Endothelial cell of umbilical vein (primary cell): ENCODE measurements around the gene BLNK. TPM values are rescaled to one million over a fixed set of nuclear protein-coding genes. Genes with fewer than 3 reads are reported as not detected.

Experiments used
- BruUV-seq: library from RNA; stranded (reverse); fragments of 400-500 nt; replicated peaks from 2 replicates; lab custom pipeline; 2021; lab: Mats Ljungman, UMichigan
- CTCF ChIA-PET: fragments of 300-600, 350-600 bp; sonication (Branson Sonifier 250); formaldehyde crosslinking; loops from one replicate; lab custom pipeline; 2021; ENCODE audit warnings: antibody characterized with exemption, inconsistent platforms; lab: Charles Lee
- POLR2A ChIA-PET: fragments of 300-600, 350-600 bp; sonication (Branson Sonifier 250); formaldehyde crosslinking; loops from one replicate; lab custom pipeline; 2021; ENCODE audit warnings: antibody characterized with exemption, inconsistent platforms; lab: Charles Lee
- DNase-seq: peaks from one replicate; pipeline ENCODE4 v3.0.0-alpha.2; 2011; ENCODE audit warnings: low read depth, low spot score
- FAIRE-seq: peaks from 2 replicates; lab custom pipeline; 2011; peaks lifted over from hg19 to GRCh38; lab: Jason Lieb, UNC
- H2AFZ ChIP-seq: 2 replicates; pipeline ENCODE4 v1.6.0; 2012; ENCODE audit warnings: low read depth, low read length, control low read depth, inconsistent platforms
- H3K27ac ChIP-seq: 2 replicates; pipeline ENCODE4 v1.5.1; 2011; ENCODE audit warnings: low read depth, mild to moderate bottlenecking, control low read depth, low read length, moderate library complexity; ENCODE audit not compliant: insufficient read depth
- H3K27me3 ChIP-seq, 2 experiments: 2 replicates each; pipeline versions ENCODE4 v1.6.0 to v1.6.1; 2011; ENCODE audit warnings: low read length in 2 of 2, mixed read lengths in 1 of 2; ENCODE audit not compliant: control insufficient read depth in 2 of 2, insufficient read depth in 2 of 2
- H3K36me3 ChIP-seq, 2 experiments: 2 replicates in 1 of 2; 3 replicates in 1 of 2; pipeline ENCODE4 v1.5.1; 2011; ENCODE audit warnings: low read length in 2 of 2, mild to moderate bottlenecking in 1 of 2, moderate library complexity in 1 of 2; ENCODE audit not compliant: control insufficient read depth in 2 of 2, insufficient read depth in 2 of 2; ENCODE audit errors: extremely low read depth in 1 of 2
- H3K4me1 ChIP-seq: 3 replicates; pipeline ENCODE4 v1.5.1; 2011; ENCODE audit warnings: mild to moderate bottlenecking, low read length; ENCODE audit not compliant: control insufficient read depth, insufficient read depth; ENCODE audit errors: extremely low read depth
- H3K4me2 ChIP-seq: 2 replicates; pipeline ENCODE4 v1.6.1; 2011; ENCODE audit warnings: low read length, control low read depth, mixed read lengths; ENCODE audit not compliant: insufficient read depth
- H3K4me3 ChIP-seq, 3 experiments: fragments of 200-600 bp in 1 of 3; sonication (generic), shearing (Covaris generic) in 1 of 3; replicated peaks in 1 of 3; 2 replicates each; pipeline ENCODE4 v1.5.1; 2011 to 2016; ENCODE audit warnings: control low read depth in 3 of 3, low read length in 3 of 3, mild to moderate bottlenecking in 2 of 3, inconsistent platforms in 1 of 3, low read depth in 1 of 3, moderate library complexity in 1 of 3; ENCODE audit not compliant: insufficient read depth in 1 of 3
- H3K79me2 ChIP-seq: 2 replicates; pipeline ENCODE4 v1.6.0; 2012; ENCODE audit warnings: low read length, inconsistent platforms; ENCODE audit not compliant: control insufficient read depth, insufficient read depth
- H3K9ac ChIP-seq: replicated peaks from 2 replicates; pipeline ENCODE3; 2011; ENCODE audit warnings: low read length, control low read depth; ENCODE audit not compliant: insufficient read depth; ENCODE audit errors: extremely low read depth
- H3K9me1 ChIP-seq: replicated peaks from 3 replicates; pipeline ENCODE4 v1.6.0; 2011; ENCODE audit warnings: mild to moderate bottlenecking, low read length; ENCODE audit not compliant: control insufficient read depth, insufficient read depth; ENCODE audit errors: extremely low read depth
- H3K9me3 ChIP-seq: replicated peaks from 2 replicates; pipeline ENCODE4 v1.5.1; 2012; ENCODE audit warnings: low read length, inconsistent platforms; ENCODE audit not compliant: control insufficient read depth, insufficient read depth
- H4K20me1 ChIP-seq: replicated peaks from 2 replicates; pipeline ENCODE3; 2011; ENCODE audit warnings: mild to moderate bottlenecking, low read length; ENCODE audit not compliant: control insufficient read depth, insufficient read depth; ENCODE audit errors: extremely low read depth
- CTCF ChIP-seq, 2 donors: IDR thresholded peaks; 1 replicate in 1 of 2; 2 replicates in 1 of 2; pipeline ENCODE4 v1.5.1; 2011; ENCODE audit warnings: low read length in 2 of 2, mild to moderate bottlenecking in 2 of 2, moderate library complexity in 2 of 2, control low read depth in 1 of 2, inconsistent platforms in 1 of 2, low read depth in 1 of 2; ENCODE audit not compliant: insufficient read depth in 1 of 2; ENCODE audit errors: extremely low read depth in 1 of 2
- EZH2 ChIP-seq: IDR thresholded peaks from 2 replicates; pipeline ENCODE4 v1.6.1; 2012; ENCODE audit warnings: borderline replicate concordance, low read depth, mild to moderate bottlenecking, moderate library complexity, low read length, inconsistent platforms; ENCODE audit not compliant: severe bottlenecking
- FOS ChIP-seq: IDR thresholded peaks from 2 replicates; pipeline ENCODE4 v1.6.1; 2011; ENCODE audit warnings: mild to moderate bottlenecking, low read length, moderate library complexity, borderline replicate concordance; ENCODE audit not compliant: insufficient read depth
- GATA2 ChIP-seq: IDR thresholded peaks from 2 replicates; pipeline ENCODE4 v1.7.0; 2011; ENCODE audit warnings: low read depth, mild to moderate bottlenecking, moderate library complexity, mixed read lengths, low read length; ENCODE audit not compliant: insufficient read length, insufficient read depth
- JUN ChIP-seq: IDR thresholded peaks from 2 replicates; pipeline ENCODE4 v1.6.1; 2011; ENCODE audit warnings: borderline replicate concordance, low read depth; ENCODE audit not compliant: insufficient read length, insufficient read depth
- MAX ChIP-seq: IDR thresholded peaks from 2 replicates; pipeline ENCODE4 v1.6.1; 2011; ENCODE audit not compliant: insufficient read depth, insufficient read length
- MYC ChIP-seq: IDR thresholded peaks from one replicate; pipeline ENCODE4 v1.6.1; 2011; ENCODE audit warnings: mild to moderate bottlenecking, low read depth, low read length
- POLR2A ChIP-seq: IDR thresholded peaks from 2 replicates; pipeline ENCODE4 v1.6.1; 2012; ENCODE audit warnings: low read depth, mild to moderate bottlenecking, control low read depth, low read length
- POLR2AphosphoS5 ChIP-seq: IDR thresholded peaks from 2 replicates; pipeline ENCODE4 v1.6.1; 2012; ENCODE audit warnings: low read depth, mild to moderate bottlenecking, control low read depth, low read length, moderate library complexity; ENCODE audit not compliant: insufficient read depth
- dilution Hi-C: fragments of 300-500 bp; cut with MboI; formaldehyde crosslinking; loops from one replicate; pipeline ENCODE4 v1.15.0; 2019; ENCODE audit warnings: low sequenced_read_pairs; ENCODE audit not compliant: extremely low pct_ligation_motif_present
- intact Hi-C: fragments of 100-400 bp; cut with micrococcal nuclease; formaldehyde crosslinking; loops from one replicate; pipeline ENCODE4 v1.10.0; 2022
- polyA plus RNA-seq, 4 experiments: library from polyadenylated mRNA; depleted of rRNA in 3 of 4; stranded (reverse) in 3 of 4; unstranded in 1 of 4; fragments of >200 nt; gene quantifications; 2 replicates each; pipeline versions ENCODE4 v1.2.1 to v1.2.3, GENCODE V29; 2011 to 2012; ENCODE audit warnings: missing spikeins in 1 of 4
- total RNA-seq: library from RNA; stranded (reverse); gene quantifications from 2 replicates; pipeline ENCODE4 v1.2.3, GENCODE V29; 2021

BLNK gene
- total and polyA plus RNA-seq, 2 donors (not counting 3 experiments of a cell fraction or from before 2014, with no cell fraction given), result not detected

- H3K4me3 ChIP-seq, result no peak overlapping the region
- H2AFZ ChIP-seq, result no peak overlapping the region
- H3K36me3 ChIP-seq, result no peaks in the 10 kb centered on the region
- no peaks in the 10 kb centered on the region for H3K27me3 ChIP-seq
- no peak overlapping the region for H3K27ac ChIP-seq
- DNase-seq (no peak), FAIRE-seq (no peak)
- ChIA-PET CTCF (interaction anchor here (0.6 to 5.0 kb wide), 28 partner anchors 7 to 321 kb away, joined by 3 to 69 read pairs (median 6); partner anchors contain the start of genes BLNK and CC2D2B), POLR2A (no interaction called here)
- intact Hi-C loops, result no loop called here
- no peak for TF ChIP-seq EZH2
- TF ChIP-seq POLR2AphosphoS5, result no peak
- TF ChIP-seq JUN, result no peak
- no peak for TF ChIP-seq POLR2A
- TF ChIP-seq MAX, result no peak
- no peak for TF ChIP-seq MYC
- no peak for TF ChIP-seq GATA2
- TF ChIP-seq CTCF (IDR thresholded peaks at IDR 0.05; ENCODE audit: extremely low read depth in 1 of 2, insufficient read depth in 1 of 2, low read depth in 1 of 2, low read length in 2 of 2), result no peak
- no peak for TF ChIP-seq FOS
- H3K4me1 ChIP-seq, result no peaks in the 10 kb centered on the region
- BruUV-seq, result no TSS peak
- dilution Hi-C loops, result no loop called here
- H3K9ac ChIP-seq, result no peak overlapping the region
- no peaks in the 10 kb centered on the region for H3K9me1 ChIP-seq
- H3K4me2 ChIP-seq, result no peak overlapping the region
- H3K9me3 ChIP-seq, result no peaks in the 10 kb centered on the region
- H3K79me2 ChIP-seq, result no peaks in the 10 kb centered on the region
- H4K20me1 ChIP-seq, result no peaks in the 10 kb centered on the region
These were observed 42.9 kb downstream of the BLNK start for GRCh38 chr10:96228408-96228994.
